Neural cell (in vitro differentiated cells): ENCODE measurements around the gene TBC1D24. TPM values are rescaled to one million over a fixed set of nuclear protein-coding genes. Genes with fewer than 3 reads are reported as not detected.

Source experiments
- H2AFZ ChIP-seq: fragments of 200-600, 300-800 bp; sonication (generic), shearing (Covaris generic); 2 replicates; pipeline ENCODE4 v1.6.0; 2014; ENCODE audit warnings: low read depth, mild to moderate bottlenecking, antibody characterized with exemption, low read length, moderate library complexity
- H3F3A ChIP-seq: fragments of 200-600 bp; shearing (Covaris generic); 2 replicates; pipeline ENCODE4 v1.6.1; 2016; ENCODE audit warnings: mild to moderate bottlenecking, moderate library complexity, mixed read lengths, antibody characterized with exemption, low read length; ENCODE audit not compliant: insufficient read depth, poor library complexity, severe bottlenecking
- H3K27ac ChIP-seq: fragments of 200-600, 300-800 bp; sonication (generic), shearing (Covaris generic); 2 replicates; pipeline ENCODE4 v1.5.1; 2014; ENCODE audit warnings: mild to moderate bottlenecking, low read length, moderate library complexity
- H3K27me3 ChIP-seq: fragments of 300-800, 200-600 bp; sonication (generic), shearing (Covaris generic); 2 replicates; pipeline ENCODE4 v1.6.0; 2014; ENCODE audit warnings: mild to moderate bottlenecking, low read depth, low read length, moderate library complexity; ENCODE audit not compliant: insufficient read depth
- H3K36me3 ChIP-seq: fragments of 300-800, 200-600 bp; sonication (generic), shearing (Covaris generic); 2 replicates; pipeline ENCODE4 v1.5.1; 2014; ENCODE audit warnings: mild to moderate bottlenecking, antibody characterized with exemption, low read length, moderate library complexity; ENCODE audit not compliant: insufficient read depth
- H3K4me2 ChIP-seq: fragments of 300-800, 200-600 bp; sonication (generic), shearing (Covaris generic); 2 replicates; pipeline ENCODE4 v1.6.0; 2014; ENCODE audit warnings: mild to moderate bottlenecking, low read length
- H3K4me3 ChIP-seq: fragments of 300-800, 200-600 bp; sonication (generic), shearing (Covaris generic); 2 replicates; pipeline ENCODE4 v1.5.1; 2014; ENCODE audit warnings: mild to moderate bottlenecking, low read length, moderate library complexity
- H3K79me2 ChIP-seq: fragments of 200-600 bp; shearing (Covaris generic); replicated peaks from 2 replicates; pipeline ENCODE4 v1.6.0; 2014; ENCODE audit warnings: mild to moderate bottlenecking, low read length, moderate library complexity; ENCODE audit not compliant: insufficient read depth
- H3K9ac ChIP-seq: fragments of 300-800, 200-600 bp; sonication (generic), shearing (Covaris generic); 2 replicates; pipeline ENCODE4 v1.6.1; 2016; ENCODE audit warnings: mild to moderate bottlenecking, low read length, mixed read lengths
- H3K9me2 ChIP-seq: fragments of 200-600 bp; shearing (Covaris generic); 2 replicates; pipeline ENCODE4 v1.6.1; 2016; ENCODE audit warnings: mild to moderate bottlenecking, low read length, mixed read lengths; ENCODE audit not compliant: insufficient read depth
- H3K9me3 ChIP-seq: fragments of 200-600, 300-800 bp; sonication (generic), shearing (Covaris generic); 2 replicates; pipeline ENCODE4 v1.6.1; 2016; ENCODE audit warnings: mild to moderate bottlenecking, mixed run types, low read length, moderate library complexity, mixed read lengths
- H4K20me1 ChIP-seq: fragments of 200-600 bp; shearing (Covaris generic); 2 replicates; pipeline ENCODE4 v1.6.1; 2016; ENCODE audit warnings: mild to moderate bottlenecking, mixed run types; ENCODE audit not compliant: insufficient read depth
- CTCF ChIP-seq: fragments of 450-650 bp; IDR thresholded peaks from 2 replicates; pipeline ENCODE4 v1.5.1; 2014; ENCODE audit warnings: antibody characterized with exemption, mild to moderate bottlenecking, moderate library complexity; ENCODE audit not compliant: poor library complexity, severe bottlenecking
- EP300 ChIP-seq: fragments of 450-650 bp; conservative IDR thresholded peaks from 2 replicates; pipeline ENCODE4 v1.6.1; 2014; ENCODE audit warnings: antibody characterized with exemption, mild to moderate bottlenecking, moderate library complexity; ENCODE audit not compliant: poor library complexity, severe bottlenecking
- EZH2 ChIP-seq: fragments of 200-600, 300-800 bp; shearing (Covaris generic), sonication (generic); IDR thresholded peaks from 2 replicates; pipeline ENCODE4 v1.6.1; 2014; ENCODE audit warnings: antibody characterized with exemption, low read length, borderline replicate concordance, mild to moderate bottlenecking; ENCODE audit not compliant: insufficient read depth, poor library complexity, severe bottlenecking
- MXI1 ChIP-seq: fragments of 450-650 bp; conservative IDR thresholded peaks from 2 replicates; pipeline ENCODE4 v1.6.1; 2014; ENCODE audit warnings: antibody characterized with exemption, mild to moderate bottlenecking; ENCODE audit not compliant: poor library complexity, severe bottlenecking
- POLR2AphosphoS5 ChIP-seq: IDR thresholded peaks from 2 replicates; pipeline ENCODE4 v1.6.1; 2012
- RAD21 ChIP-seq: fragments of 450-650 bp; conservative IDR thresholded peaks from 2 replicates; pipeline ENCODE4 v1.6.1; 2014; ENCODE audit warnings: antibody characterized with exemption, mild to moderate bottlenecking, moderate library complexity
- REST ChIP-seq: IDR thresholded peaks from 2 replicates; pipeline ENCODE4 v1.6.1; 2012; ENCODE audit warnings: borderline replicate concordance
- SMC3 ChIP-seq: fragments of 450-650 bp; conservative IDR thresholded peaks from 2 replicates; pipeline ENCODE4 v1.6.1; 2014; ENCODE audit warnings: antibody characterized with exemption, mild to moderate bottlenecking, moderate library complexity; ENCODE audit not compliant: poor library complexity
- TAF1 ChIP-seq: IDR thresholded peaks from 2 replicates; pipeline ENCODE4 v1.6.1; 2012; ENCODE audit warnings: low read depth
- polyA plus RNA-seq: library from polyadenylated mRNA; depleted of rRNA; stranded (reverse); fragments of >200 nt; gene quantifications from 2 replicates; pipeline ENCODE4 v1.2.3, GENCODE V29; 2014

The TBC1D24 gene
- polyA plus RNA-seq, 1 donor from 2014 or later: 27.1 TPM

GRCh38 chr16:2520097-2520783 lies 45.3 kb downstream of the TBC1D24 start, which contains the start of gene AMDHD2:
Gene AMDHD2 (plus strand): TSS chr16:2520371. CDS start chr16:2520459, 88 bp downstream.
- H3F3A ChIP-seq: no peaks in the 10 kb centered on the region
- peaks cover 33% of the 10 kb centered on the region for H4K20me1 ChIP-seq
- no peak within 1 kb of the TSS for H3K27ac ChIP-seq
- H3K79me2 ChIP-seq: peaks cover 42% of the 10 kb centered on the region
- H3K9me3 ChIP-seq: no peaks in the 10 kb centered on the region
- H3K9ac ChIP-seq: peak within 1 kb of the TSS; percentile 61
- H3K4me2 ChIP-seq: peak within 1 kb of the TSS; percentile 62
- H2AFZ ChIP-seq: no peak within 1 kb of the TSS
- no peaks in the 10 kb centered on the region for H3K27me3 ChIP-seq
- TF ChIP-seq REST (no peak), MXI1 (peak; percentile 69), EZH2 (no peak), CTCF (no peak), RAD21 (no peak), SMC3 (no peak), TAF1 (no peak), POLR2AphosphoS5 (peak; percentile 91), EP300 (peak; percentile 25)
- H3K9me2 ChIP-seq: no peaks in the 10 kb centered on the region
- H3K36me3 ChIP-seq: no peaks in the 10 kb centered on the region
- H3K4me3 ChIP-seq: peak within 1 kb of the TSS; percentile 73

GRCh38 chr16:2520784-2521531 lies 46.0 kb downstream of the TBC1D24 start:
- H3F3A ChIP-seq: no peaks in the 10 kb centered on the region
- no peaks in the 10 kb centered on the region for H3K9me2 ChIP-seq
- no peaks in the 10 kb centered on the region for H3K27me3 ChIP-seq
- peak overlapping the region; percentile 61 for H3K9ac ChIP-seq
- H3K27ac ChIP-seq: no peak overlapping the region
- no peak overlapping the region for H2AFZ ChIP-seq
- no peaks in the 10 kb centered on the region for H3K36me3 ChIP-seq
- H3K79me2 ChIP-seq: peaks cover 35% of the 10 kb centered on the region
- no peaks in the 10 kb centered on the region for H3K9me3 ChIP-seq
- H3K4me2 ChIP-seq: peak overlapping the region; percentile 62
- H4K20me1 ChIP-seq: peaks cover 29% of the 10 kb centered on the region
- TF ChIP-seq EP300: no peak
- TF ChIP-seq REST: no peak
- TF ChIP-seq MXI1: no peak
- no peak for TF ChIP-seq EZH2
- TF ChIP-seq TAF1: no peak
- no peak for TF ChIP-seq CTCF
- no peak for TF ChIP-seq POLR2AphosphoS5
- no peak for TF ChIP-seq SMC3
- no peak for TF ChIP-seq RAD21
- H3K4me3 ChIP-seq: peak overlapping the region; percentile 73
